HG03571 (cell line): Measurements from ENCODE around the gene ACRBP.
"Not testable (repeated sequence)": the region's sequence is repeated elsewhere in the genome, so short reads cannot be mapped to it uniquely, and the experiment has no call there.

ENCODE experiments used
- ATAC-seq: cut with Tn5 transposase; IDR thresholded peaks from one replicate; pipeline ENCODE4 v1.9.1; 2021; ENCODE audit not compliant: unreplicated experiment

Gene ACRBP

DNA sequence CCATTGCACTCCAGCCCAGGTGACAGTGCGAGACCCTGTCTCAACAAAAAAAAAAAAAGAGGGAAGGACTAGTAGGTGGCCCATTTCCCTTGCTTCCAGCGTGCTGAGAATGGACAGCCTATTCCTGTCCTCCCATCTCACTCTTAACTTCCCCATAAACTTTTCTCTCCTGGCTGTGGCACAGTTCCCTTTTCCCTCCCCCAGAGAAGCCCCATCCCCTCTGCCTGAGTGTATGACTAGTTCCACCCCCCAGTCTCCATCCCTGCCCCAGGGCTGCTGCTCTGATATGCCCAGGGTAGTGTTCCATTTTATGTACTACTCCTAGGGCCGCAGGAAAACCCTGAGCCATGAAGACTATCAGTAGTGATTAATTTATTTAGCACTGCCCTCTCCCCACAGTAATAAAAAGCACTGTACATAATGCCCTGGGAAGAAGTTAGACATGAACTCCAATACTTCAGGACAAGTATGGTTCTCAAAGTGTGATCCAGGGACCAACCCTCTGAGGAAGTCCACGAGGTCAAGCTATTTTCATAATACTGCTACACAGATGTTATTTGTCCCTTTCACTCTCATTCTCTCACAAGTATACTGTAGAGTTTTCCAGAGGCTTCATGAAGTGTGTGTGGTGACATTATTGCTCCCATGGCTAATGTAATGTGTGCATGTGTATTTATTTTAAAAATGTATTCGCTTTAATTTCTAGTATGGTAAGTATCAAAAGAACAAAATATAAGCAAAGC lies 28.6 kb downstream of the ACRBP start:
- ATAC-seq, result no peak

DNA sequence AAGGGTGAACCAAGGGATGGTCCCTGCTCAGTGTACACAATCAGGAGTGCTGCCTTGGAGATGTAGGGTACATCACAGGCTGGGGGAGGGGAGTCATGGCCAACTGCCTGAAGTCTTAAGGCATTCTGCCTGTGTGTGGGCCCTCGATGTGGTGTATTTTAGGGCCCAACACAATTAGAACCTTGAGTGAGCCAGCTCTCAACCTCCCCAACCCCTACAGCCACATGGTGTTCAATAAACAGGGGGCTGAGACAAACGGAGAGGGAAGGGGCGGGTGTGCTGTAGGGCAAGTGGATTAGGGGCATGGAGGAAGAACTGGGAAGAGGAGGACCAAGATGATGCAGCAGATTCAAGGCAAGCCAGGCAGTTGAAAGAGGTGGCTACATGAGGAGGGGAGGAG lies 31.4 kb downstream of the ACRBP start:
- ATAC-seq, result no peak

DNA sequence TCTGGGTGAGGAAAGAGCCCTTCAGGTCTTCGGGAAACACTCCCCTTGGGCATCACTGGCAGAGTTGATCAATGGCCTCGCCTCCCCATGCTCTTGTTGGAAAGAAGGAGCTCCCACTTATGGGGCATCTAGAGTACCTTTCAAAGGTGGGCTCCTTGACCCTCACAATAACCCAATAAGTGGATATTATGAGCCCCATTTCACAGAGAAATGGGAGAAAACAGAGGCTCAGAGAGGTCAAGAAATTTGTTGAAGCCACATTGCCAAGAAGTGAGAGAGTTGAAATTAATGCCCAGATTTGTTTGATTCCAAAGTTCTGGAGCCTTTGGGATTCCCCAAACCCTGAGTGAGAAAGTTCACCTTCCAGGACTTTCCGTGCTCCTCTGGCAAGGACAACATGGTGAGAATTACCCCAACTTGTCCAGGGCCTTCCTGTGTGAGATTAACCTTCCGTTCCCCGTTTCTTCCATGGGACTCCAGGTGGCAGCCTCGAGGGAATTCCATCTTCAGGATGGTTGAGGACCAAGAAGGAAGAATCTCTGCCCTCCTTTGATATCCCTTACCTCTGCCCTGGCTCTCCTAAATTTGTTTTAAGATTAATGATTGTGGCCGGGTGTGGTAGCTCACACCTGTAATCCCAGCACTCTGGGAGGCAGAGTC lies 32.6 kb downstream of the ACRBP start:
- ATAC-seq, result no peak

DNA sequence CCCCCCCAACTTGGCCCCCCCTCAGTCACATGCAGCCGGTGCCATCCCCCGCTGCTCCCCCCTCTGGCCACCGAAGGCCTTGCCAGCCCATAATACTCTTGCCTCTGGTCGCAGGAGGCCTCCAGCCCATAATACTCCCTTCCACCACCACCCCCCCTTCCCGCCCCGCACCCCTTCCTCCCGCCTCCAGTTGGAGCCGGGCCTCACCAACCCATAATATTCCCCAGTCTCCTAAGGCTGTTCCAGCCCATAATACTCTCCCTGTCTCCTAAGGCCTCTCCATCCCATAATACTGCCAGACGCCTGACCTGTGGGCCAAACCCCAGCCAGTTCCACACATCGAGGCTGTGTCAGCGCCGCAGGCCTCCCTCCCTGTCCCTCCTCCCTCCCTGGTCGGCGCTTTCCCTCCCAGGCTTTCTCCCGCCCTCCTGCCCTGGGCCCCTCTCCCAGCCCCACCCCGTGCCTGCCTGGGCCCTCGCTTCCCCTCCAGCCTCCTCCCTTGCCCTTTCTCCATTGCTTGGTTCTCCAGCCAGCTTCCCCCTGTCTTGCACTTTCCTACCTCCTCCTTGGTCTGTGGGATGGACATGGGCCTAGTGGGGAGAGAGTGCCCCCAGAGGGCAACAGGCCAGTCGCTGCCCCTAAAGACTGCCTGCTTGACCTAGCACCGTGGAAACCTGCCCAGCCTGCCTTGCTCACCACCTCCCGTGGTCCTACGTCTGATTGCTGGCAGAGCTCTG lies 33.3 kb downstream of the ACRBP start:
- no peak for ATAC-seq

- ATAC-seq, result no peak
These were observed 34.0 kb downstream of the ACRBP start for GRCh38 chr12:6613015-6613775.

DNA sequence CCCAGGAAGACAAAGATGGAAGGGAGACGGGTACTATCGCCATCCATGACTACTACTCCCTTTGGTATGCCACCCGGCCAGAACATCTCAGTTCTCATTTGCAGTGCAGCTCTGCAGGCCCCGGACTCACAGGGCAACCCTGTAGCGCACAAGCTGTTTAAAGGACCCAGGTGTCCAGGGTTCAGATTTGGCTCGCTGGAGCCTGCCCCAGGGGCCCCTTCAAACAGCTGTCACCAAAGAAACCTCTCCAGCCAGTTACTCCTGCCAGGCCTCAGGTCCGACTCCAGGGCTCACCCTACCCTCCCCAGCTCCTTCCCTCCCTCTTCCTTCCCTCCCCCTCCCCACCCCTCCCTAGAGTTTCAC lies 34.6 kb downstream of the ACRBP start:
- ATAC-seq, result no peak

DNA sequence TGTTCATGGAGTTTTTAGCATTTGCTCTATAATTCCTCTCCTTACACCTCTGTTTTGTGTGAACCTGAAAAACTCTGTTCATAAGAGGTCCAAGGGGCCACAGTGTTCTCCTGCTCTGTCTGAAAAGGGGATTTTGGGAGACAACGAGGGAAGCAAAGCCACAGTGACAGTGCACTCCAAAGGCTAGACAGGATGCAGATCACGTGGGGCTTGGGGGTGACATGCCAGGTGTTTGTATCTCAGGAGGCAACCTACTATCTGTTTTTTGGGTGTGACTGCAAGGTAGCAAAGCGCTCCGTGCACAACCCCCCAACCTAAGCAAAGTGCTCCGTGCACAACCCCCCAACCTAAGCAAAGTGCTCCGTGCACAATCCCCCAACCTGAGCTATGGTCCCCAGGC lies 35.0 kb downstream of the ACRBP start:
- no peak for ATAC-seq

DNA sequence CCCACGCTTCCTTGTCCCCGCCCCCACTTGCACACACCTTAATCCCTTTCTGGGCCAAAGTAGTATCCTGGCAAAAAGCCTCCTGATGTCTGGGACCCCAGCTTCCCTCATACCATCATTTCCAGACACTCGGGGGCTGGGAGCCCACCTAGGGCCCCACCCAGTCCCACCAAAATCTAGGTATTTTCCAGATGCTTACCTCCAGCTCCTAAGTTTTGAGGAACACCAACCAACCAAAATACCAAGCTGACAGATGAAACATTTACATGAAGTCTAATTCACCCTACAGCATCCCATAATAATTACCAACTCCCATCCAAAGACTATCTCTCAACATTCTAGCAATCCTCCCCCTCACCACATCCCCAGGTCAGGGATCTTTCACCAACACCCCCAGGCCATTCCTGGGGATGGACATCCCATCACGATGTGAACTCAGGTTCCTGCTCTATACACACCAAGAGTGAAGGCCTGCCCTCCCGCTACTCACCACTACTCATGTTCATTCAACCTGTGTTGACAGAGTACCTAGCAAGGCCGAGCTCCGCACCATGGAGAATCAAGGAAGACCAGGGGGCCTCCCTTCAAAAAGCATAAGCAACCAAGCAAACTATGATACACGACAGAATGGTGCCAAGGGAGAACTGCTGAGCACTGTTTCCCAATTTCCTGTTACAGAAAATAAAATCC lies 38.5 kb downstream of the ACRBP start:
- no peak for ATAC-seq

DNA sequence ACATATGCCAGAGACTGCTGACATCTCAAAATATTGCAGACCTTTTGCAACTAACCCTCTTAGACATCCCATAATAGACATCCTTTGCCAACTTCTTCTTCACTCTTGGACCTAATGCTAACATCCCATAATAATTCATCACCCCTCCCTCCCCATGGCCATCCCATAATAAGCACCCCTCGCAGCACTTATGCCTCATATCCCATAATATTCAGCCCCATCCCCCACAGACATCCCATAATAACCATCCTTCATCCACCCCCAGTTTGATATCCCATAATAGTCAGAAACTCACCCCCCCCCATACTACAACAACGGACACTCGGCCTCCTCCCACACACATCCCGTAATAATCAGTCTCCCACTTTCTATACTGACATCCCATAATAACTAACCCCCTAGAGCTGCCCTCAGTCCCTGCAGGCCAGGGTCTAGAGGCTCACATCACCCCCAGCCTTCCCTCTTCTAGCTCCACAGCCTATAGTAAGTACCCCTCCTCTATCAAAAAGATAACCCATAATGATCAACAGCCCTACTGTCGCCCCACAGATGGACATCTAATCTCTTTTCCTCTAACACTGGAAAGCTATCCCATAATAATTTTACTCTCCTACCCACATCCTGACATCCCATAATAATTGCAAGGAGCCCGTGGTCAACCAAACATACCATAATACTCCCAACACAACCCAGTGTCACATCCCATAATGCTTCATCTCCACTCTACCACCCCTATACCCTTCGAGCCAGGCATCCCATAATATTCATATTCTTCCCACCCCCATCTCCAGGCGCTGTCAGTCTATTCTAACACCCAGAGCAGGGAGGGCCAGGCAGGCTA lies 39.3 kb downstream of the ACRBP start:
- no peak for ATAC-seq

DNA sequence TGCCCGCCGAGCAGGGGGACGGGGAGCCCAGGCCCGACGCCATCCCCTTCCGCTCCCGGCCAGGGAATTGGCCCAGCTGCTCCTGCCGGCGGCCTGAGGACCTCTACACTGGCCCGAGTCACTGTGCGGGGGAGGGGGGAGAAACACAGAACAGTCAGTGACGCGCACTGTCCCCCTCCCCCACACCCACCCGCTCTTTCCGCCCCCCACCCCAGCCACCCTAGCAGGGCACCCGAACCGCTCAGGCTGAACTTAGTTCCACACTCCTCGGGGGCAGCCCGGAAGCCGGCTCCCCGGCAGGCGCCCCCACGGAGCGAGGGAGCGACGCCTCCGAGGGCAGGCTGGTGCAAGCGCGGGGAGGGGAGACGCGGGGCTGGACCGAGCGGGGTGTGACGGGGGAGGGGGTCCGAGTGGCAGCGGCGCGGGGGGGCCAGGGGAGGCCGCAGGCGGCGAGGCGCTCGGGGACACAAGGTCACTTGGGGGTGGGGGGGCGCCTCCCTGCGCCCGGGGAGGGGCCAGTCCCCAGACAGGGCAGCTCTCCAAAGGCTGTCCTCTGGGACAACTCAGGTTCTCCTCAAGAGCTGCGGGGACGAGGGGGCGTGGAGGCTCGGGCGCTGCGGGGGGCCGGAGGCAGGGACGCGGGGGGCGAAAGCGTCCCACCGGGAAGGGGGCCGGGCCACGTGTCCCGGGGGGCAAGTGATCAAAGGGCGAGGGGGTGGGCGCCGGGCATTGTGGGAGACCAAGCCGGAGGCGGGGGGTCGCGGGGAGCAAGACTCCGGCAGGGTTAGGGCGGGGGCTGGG lies 40.7 kb downstream of the ACRBP start:
- ATAC-seq, result no peak

DNA sequence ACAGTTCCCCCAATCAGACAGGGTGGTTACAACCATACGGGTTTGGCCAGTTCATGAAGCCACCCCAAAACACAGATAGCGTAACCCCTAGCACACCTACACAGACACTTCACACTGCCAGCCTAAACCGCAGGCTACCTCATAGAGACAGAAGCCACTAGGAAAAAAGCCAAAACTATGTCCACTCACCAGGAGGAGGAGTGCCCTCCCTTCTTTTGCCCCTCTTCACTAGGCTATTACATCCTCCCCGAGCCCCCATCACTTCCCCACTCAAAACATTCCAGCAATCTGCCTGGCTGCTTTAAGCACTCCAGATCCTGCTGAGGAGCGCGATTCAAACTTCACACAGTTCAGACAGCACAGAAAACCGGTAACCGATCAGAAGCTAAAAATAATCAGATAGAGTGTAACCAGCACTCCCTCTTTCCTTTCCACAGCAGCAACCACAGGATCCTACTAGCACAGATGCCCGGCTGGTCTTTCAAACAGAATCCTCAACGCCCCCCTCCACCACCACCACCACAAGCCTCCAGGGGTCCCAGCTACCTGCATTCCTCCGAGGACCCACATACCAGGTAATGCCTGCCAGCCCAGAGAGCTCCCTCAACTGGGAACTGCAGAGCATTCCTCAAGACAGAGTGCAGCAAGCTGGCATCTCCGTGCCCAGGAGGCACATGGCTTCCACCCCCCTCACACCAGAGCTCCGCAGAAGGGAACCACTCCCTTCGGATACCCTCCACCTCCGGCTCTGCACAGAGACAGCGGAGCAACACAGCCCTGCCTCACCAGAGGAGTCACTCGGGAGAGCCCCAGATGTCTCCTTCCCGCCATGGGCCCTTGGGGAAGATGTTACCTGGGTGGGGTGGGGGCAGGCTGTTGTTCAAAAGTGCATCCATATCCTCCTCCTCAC lies 41.6 kb downstream of the ACRBP start:
- no peak for ATAC-seq

GRCh38 chr12:6604259-6605029 lies 42.8 kb downstream of the ACRBP start:
- ATAC-seq, result no peak

- no peak for ATAC-seq
These were observed 44.1 kb downstream of the ACRBP start for GRCh38 chr12:6603095-6603567.

DNA sequence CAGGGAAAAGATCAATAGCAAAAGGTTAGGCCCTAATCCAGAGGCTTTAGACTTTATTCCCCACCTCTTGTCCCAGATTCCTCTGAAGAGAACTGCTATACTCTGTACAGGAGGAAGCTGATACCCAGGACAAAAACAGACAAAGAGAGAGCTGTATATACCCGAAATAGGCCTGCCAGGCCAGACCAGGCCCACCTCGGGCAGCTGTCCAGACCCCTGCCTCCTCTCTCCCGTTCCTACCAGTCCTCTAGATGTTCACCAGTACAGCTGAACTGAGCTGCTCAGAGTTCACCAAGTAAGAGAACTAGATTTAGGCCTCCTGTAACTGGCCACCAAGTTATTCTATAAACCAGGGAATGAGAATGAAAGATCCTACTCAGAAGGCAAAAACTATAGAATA lies 44.7 kb downstream of the ACRBP start:
- ATAC-seq, result no peak

DNA sequence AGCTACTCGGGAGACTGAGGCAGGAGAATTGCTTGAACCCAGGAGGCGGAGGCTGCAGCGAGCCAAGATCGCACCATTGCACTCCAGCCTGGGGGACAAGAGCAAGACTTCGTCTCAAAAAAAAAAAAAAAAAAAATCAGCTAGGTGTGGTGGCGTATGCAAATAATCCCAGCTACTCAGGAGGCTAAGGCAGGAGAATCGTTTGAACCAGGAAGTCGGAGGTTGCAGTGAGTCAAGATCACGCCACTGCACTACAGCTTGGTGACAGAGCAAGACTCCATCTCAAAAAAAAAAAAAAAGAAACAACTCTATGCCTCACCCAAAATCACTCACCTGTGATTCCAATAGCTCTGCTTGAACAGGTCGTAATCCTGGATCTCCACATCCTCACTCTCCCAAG lies 51.6 kb downstream of the ACRBP start:
- ATAC-seq, result not testable (repeated sequence)

GRCh38 chr12:6592087-6592486 lies 55.1 kb downstream of the ACRBP start:
- ATAC-seq, result no peak
